Measurements from ENCODE around the gene ANKRD16.
"Not testable (repeated sequence)": the region's sequence is repeated elsewhere in the genome, so short reads cannot be mapped to it uniquely, and the experiment has no call there.

The ANKRD16 gene

DNA sequence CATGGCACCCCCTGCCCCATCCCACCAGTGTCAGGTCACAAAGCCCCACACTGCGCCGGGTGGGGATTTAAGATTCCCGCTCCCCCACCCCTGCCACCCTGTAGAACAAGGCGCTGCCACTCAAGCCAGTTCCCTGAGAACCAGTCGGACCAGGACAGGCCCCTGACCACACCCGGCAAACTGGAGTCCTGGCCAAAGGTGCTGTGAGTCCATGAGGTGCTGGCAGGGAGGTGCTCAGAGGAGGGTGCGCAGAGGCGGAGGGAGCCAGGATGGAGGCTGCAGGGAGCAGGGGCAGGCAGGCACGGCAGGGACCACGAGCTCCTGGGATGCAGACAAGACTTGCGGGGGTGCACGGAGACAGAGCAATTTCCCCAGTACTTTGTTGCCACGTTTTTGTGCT, 56.7 kb downstream of the ANKRD16 start:
- no peak for DNase-seq

DNA sequence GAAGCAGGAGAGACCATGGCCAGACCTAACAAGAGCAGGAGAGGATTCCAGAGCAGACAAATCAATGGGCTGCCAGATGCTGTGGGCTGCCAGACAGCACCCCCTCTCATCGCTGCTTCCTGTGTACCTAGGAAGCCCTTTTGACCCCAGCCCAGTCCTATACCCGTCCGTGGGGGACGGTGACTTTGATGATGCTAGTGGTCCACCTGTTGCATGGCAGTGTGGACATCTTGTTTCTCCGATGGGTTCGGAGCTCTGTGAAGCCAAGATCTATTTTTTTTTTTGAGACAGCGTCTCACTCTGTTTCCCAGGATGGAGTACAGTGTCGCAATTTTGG, 58.3 kb downstream of the ANKRD16 start:
- DNase-seq = no peak

DNA sequence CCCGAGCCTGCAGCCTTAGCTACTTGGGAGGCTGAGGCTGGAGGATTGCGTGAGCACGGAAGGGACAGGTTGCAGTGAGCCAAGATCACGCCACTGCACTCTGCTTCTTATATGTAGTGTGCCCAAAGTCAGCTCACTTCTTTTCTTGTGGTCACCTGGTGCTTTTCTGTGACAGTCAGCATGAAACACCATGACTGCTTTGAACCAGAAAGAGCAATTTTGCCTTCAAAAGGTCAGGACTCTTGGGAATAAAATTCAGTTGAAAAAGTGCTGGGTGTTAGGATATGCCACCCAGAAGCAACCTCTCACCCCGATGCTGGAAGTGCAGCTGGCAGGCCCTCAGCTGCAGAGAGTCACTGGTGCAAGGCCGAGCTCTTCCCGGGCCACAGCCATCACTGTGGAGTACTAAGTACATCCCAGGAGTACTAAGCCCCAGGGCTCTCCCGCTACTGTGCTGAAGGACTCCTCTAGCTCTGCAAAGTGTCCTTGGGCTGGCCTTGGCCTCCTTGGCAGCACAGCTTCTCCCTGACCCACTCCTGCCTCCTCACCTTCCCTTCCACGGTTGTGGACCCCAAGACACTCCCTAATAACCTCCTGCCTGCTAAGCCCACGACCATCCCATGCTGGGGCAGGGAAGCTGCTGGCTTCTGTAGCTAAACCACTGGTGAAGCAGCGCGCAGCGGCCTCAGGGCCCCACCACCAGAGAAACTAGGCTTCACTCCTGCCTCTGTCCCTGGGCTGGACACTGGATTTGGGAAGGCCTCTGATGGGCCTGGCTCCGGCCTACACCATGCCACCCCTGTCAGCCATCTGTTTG, 58.9 kb downstream of the ANKRD16 start:
- DNase-seq = no peak

DNA sequence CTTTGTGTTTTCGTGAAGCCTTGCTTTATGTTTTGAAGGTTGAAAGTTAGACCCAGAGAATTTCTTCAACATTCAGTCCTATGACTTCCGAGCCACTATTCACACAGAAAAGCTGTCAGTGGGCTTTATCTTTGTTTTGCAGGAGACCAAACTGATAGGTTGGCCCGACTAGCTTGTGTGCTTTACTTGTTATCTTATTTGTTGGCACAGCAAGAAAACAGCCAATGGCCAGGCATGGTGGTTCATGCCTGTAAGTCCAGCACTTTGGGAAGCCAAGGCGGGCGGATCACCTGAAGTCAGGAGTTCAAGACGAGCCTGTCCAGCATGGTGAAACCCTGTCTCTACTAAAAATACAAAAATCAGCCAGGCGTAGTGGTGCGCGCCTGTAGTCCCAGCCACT, 60.4 kb downstream of the ANKRD16 start:
- DNase-seq = no peak

DNA sequence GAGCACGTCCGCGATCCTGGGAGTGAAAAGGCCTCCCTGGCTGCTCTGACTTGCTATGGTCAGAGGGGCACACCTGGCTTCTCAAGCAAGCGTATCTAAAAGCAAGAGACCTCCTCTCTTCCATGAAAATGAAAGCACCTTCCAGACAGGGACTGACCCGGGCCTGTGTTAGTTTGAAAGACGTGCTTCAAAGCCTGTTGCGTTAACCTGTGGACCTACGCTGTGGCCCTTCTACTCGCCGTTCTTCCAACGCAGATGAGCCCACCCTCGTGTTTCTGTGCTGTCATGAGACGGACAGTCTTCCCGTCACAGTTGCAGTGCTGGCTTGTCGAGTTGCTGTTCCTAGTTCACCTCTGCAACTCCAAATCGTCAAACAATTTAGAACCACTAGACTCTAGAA, 61.0 kb downstream of the ANKRD16 start:
- no peak for DNase-seq

DNA sequence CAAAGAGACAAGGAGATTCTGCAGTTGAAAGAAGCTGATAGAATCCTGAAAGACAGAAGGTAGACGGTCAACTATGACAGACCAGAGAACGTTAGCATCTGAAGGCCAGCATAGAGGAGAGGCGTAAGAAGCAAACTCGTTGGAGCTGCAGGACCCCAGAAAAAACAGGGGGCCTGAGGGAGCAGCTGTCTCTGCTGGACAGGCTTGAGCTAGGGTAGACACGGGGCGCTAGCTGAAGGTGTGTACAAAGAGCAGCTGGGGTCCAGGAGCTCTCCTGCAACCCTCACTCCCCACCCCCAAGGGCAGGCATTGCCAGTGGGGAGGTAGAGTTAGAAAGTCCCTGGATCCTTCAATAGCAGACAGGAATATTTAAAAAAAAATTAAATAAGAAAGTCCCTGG, 61.9 kb downstream of the ANKRD16 start:
- DNase-seq = no peak

DNA sequence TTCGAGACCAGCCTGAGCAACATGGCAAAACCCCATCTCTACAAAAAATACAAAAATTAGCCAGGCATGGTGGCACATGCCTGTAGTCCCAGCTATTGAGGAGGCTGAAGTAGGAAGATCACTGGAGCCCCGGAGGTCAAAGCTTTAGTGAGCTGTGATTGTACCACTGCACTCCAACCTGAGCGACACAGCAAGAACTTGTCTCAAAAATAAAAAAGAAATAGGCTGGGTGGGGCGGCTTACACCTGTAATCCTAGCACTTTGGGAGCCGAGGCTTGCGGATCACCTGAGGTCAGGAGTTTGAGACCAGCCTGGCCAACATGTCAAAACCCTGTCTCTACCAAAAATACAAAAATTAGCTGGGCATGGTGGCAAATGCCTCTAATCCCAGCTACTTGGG, 63.2 kb downstream of the ANKRD16 start:
- DNase-seq = not testable (repeated sequence)

DNA sequence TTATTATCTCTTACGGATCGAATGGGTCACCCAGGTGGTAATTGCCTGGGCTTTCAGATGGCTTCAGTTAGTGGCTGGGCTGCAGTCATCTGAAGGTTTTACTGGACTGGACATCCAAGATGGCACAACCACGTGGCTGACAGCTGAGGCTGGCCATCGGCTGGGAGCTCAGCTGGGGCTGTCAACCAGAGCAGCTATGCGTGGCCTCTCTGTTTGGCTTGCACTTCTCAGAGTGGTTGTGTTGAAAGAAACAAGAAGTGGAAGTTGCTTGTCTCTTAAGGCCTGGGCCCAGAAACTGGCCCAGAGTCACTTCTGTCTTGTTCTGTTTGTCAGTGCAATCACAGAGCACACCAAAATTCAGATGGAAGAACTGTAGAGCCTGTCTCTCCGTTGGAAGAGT, 70.8 kb downstream of the ANKRD16 start:
- DNase-seq = no peak

DNA sequence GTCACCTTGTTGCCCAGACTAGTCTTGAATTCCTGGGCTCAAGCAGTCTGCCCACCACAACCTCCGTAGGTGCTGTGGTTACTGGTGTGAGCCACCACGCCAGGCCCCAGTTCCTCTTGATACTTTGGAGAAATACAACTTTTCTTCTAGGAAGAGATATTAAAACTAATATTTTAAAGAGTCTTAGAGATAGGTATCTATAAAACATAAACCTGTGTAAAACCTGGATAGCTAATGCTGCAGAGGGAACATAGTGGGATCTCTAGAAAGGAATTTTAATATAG, 71.7 kb downstream of the ANKRD16 start:
- DNase-seq = no peak

DNA sequence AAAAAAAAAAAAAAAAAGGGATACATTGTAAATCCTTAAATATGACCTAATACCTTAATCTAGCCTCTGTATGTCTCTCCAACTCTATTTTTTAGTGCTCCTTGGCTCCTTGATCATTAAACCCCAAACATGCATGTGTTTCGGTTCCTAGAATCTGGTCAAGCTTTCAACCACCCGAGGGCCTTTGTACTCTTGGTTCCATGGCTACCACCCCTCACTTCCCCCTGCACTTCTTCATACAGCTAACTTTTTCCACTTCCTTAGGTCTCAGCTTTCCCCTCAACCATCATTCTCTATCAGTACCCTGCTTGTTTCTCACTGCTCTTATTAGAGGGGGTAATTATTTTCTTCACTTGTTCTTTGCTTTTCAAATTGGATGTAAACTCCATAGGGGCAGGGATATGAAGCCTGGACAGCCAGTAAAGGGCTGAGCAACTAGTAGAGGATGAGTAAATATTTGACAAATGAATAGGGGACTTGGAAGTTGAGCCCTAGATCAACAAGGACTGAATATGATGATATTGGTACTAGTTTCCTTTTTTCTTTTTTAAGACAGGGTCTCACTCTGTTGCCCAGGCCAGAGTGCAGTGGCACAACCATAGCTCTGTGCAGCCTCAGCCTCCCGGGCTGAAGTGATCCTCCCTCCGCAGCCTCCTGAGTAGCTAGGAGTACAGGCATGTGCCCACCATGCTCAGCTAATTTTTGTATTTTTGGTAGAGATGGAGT, 72.2 kb downstream of the ANKRD16 start:
- no peak for DNase-seq

DNA sequence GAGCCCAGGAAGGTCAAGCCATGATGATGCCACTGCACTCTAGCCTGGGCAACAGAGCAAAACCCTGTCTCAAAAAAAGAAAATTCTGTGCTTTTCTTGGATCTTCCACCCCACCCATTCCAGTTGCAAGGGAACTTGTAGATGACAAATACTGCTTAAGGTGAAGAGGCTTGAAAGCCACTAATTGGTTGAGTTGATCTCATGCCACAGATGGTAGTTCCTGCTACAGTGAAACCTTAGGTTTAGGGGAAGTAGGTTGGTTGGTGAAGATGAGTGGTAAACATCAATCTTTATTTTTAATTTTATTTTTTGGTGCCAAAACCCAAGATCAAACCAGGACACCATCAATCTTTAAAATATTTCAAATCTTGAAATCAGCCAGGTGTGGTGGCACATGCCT, 73.5 kb downstream of the ANKRD16 start:
- no peak for DNase-seq

DNA sequence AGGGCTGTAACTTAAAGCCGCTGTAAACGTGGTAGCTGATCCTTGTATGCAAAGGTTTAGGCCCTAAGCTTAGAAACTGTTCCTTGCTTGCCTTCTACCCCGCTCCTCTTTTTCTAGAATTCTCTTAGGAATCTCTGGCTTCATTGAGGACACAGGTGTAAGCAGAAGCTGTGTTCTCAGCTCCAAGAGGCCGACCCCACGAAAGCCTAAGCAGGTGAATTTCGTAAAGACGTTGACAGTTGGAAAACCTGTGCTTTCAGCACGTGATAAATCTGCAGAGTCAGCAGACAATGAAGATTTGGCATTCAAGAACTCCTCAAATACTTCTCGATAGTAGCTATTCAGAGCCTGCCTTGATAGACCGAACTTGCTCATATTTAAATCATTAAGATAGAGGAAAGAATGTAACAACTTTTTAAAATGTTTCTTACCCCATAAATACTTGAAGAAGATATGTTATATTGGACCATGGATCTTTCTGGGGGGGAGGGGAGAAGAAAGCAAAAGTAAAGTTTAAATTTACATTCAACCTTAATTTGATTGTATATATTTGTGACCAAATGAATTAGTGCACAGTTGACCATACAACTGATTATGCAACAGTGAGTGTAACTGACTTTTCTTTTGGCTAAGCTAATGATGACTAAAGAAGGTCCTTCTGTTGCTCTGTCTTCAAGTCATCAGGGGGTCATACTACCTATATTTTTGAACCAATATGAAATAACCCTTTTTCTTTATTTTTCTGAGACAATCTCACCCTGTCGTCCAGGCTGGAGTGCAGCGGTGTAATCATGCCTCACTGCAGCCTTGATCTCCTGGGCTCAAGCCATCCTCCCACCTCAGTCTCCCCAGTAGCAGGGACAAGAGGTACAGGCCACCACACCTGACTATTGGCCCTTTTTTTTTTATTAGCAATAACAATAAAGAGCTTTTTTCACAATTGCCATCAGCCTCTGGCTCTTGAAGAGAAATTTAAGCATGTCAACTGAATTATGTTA, 75.3 kb downstream of the ANKRD16 start:
- peak; percentile 18 for DNase-seq

DNA sequence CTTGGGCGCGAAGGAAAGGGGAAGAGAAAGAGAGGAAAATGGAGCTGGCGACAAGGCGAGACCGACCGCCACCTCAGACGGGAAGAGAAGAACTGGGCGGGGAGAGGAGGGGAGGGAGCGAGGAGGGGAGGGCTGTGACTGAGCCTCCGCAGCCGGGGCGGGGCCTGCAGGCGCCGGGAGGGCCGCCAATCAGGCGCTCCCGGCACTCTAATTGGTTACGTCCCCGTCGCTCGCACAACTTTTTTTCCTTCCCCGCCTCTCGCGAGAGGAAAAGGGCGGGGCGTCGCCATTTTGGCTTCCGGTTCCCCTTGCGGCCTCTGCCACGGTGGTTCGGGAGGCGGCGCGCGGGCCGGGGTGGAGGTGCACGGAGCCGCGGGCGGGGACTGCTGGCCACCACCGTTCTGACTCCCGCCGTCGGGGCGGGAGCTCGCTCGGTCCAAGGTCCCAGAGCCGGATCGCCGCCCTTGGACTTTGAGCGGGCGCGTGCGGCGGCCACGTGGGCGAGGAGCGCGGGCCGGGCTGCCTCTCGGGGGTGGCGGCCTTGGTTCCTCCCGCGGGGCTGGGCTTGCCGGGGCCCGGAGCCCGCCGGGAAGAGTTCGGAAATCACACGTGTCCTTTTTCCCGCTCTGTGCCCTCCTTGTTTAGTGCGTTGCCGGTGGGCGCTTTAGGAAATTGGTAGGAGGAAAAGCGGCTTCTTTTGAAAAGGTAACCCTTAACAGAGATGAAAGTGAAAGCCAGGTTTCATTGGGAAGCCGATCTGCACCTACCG, 76.2 kb downstream of the ANKRD16 start, which contains the start of gene GDI2:
TSS of gene GDI2 (minus strand) at position 94 of the 769 bp plus-strand sequence. CDS start 176 bp downstream, outside the sequence.
- DNase-seq = peak; percentile 96

DNA sequence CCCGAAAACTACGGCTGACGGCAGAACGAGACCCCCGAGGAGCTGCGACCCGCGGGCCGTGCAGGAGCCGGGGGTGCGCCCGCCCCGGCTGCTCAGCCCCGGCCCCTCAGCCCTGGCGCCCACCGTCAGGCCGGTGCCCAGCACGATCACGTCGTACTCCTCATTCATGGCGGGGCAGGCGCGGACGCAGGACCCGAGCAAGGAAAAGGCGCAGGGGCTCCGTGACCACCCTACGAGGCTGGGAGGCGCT, 76.7 kb downstream of the ANKRD16 start:
- DNase-seq = no peak

DNA sequence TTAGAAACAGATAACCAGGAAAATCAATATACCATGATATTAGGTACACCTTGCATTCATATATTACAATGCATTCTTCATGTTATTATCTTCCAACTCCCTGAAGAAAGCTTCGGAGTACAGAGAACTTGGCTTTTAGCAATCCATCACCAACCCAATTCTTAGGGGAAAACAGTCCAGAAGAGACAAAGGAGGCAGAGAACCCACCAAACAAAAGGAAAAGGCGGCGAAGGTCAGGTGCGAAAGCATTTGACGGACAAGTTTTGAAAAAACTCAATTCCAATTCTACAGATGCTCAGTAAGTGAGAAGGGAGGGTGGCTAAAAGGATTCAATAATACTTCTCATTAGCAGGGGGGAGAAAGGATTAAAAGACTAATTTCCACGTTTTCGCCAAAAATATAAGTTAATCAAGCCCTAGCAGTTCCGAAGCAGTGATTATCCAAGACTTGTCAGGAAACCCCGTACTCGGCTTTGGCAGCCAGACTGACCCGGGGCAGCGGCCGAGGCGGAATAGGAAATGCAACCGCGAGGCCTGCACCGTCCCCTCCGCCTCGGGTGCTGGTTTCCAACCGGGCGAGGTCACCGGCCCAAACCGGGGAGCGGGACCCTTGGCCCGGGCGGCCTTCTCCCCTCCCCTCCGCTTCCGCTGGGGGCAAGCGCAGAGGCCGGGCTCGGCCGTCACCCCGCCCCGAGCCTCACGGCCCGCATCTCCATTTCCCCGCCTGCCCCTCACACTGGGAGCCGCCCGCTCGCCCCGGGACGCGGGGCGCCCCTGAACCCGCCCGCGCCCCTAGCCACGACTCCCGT, 77.2 kb downstream of the ANKRD16 start:
- DNase-seq = peak; percentile 18
